Mucosa of rectum (tissue), 2 donors: ENCODE measurements around the gene CALD1.
A peak's percentile ranks its signal among the peaks of the same experiment; 100 is the strongest.

Experiments used
- H3K27ac ChIP-seq, 2 donors: one replicate each; pipeline ENCODE4 v1.7.0; 2013; ENCODE audit warnings: inconsistent platforms in 2 of 2, low read depth in 2 of 2, low read length in 2 of 2
- H3K27me3 ChIP-seq, 2 donors: one replicate each; pipeline ENCODE4 v1.7.0; 2013; ENCODE audit warnings: low read length in 2 of 2; ENCODE audit not compliant: control insufficient read depth in 2 of 2, insufficient read depth in 2 of 2
- H3K36me3 ChIP-seq, 2 donors: one replicate each; pipeline ENCODE4 v1.7.0; 2013; ENCODE audit warnings: low read length in 2 of 2; ENCODE audit not compliant: control insufficient read depth in 2 of 2, insufficient read depth in 2 of 2
- H3K4me1 ChIP-seq, 2 donors: one replicate each; pipeline ENCODE4 v1.7.0; 2013; ENCODE audit warnings: low read length in 2 of 2, mild to moderate bottlenecking in 1 of 2; ENCODE audit not compliant: control insufficient read depth in 2 of 2, insufficient read depth in 2 of 2
- H3K4me3 ChIP-seq, 2 donors: one replicate each; pipeline ENCODE4 v1.7.0; 2013; ENCODE audit warnings: low read length in 2 of 2
- H3K9ac ChIP-seq, 2 donors: one replicate each; pipeline ENCODE4 v1.7.0; 2013; ENCODE audit warnings: low read length in 2 of 2, low read depth in 1 of 2, mild to moderate bottlenecking in 1 of 2
- H3K9me3 ChIP-seq, 2 donors: one replicate each; pipeline ENCODE4 v1.7.0; 2013; ENCODE audit warnings: low read length in 2 of 2; ENCODE audit not compliant: control insufficient read depth in 2 of 2
- donor health status: healthy.
- donor health status: Normal muscosa, but diverticular disease.

The CALD1 gene

GRCh38 chr7:134778941-134779740 lies at the start of gene CALD1:
CALD1 (plus strand) TSS chr7:134779634; CDS start chr7:134867734, 88,100 bp downstream.
- Histone ChIP-seq H3K4me1 (peaks cover 0 to 6% of the 10 kb centered on the region in 2 donors), H3K27ac (peak within 1 kb of the TSS; percentile 75 to 78), H3K27me3 (no peaks in the 10 kb centered on the region), H3K9ac (peak within 1 kb of the TSS; percentile 63), H3K9me3 (no peaks in the 10 kb centered on the region), H3K36me3 (no peaks in the 10 kb centered on the region), H3K4me3 (peak within 1 kb of the TSS; percentile 59 to 77)

GRCh38 chr7:134729895-134730294 lies 49.5 kb upstream of the CALD1 start:
- H3K4me1 ChIP-seq = no peaks in the 10 kb centered on the region
- no peak overlapping the region for H3K4me3 ChIP-seq
- no peaks in the 10 kb centered on the region for H3K9me3 ChIP-seq
- H3K27me3 ChIP-seq = no peaks in the 10 kb centered on the region
- no peak overlapping the region for H3K9ac ChIP-seq
- peak overlapping the region; percentile 45 to 64 for H3K27ac ChIP-seq
- H3K36me3 ChIP-seq = no peaks in the 10 kb centered on the region

- no peaks in the 10 kb centered on the region for H3K36me3 ChIP-seq
- H3K4me3 ChIP-seq = no peak overlapping the region
- no peak overlapping the region for H3K9ac ChIP-seq
Observed at GRCh38 chr7:134730411-134730829, 49.0 kb upstream of the CALD1 start.

GRCh38 chr7:134731616-134732015 lies 47.8 kb upstream of the CALD1 start:
- Histone ChIP-seq H3K4me3 (no peak overlapping the region), H3K4me1 (no peaks in the 10 kb centered on the region), H3K9ac (no peak overlapping the region), H3K9me3 (no peaks in the 10 kb centered on the region), H3K27ac (peak overlapping the region in 1 of 2 donors; percentile 7), H3K27me3 (no peaks in the 10 kb centered on the region), H3K36me3 (no peaks in the 10 kb centered on the region)

More at GRCh38 chr7:134730411-134730829, 49.0 kb upstream of the CALD1 start:
- peak overlapping the region; percentile 69 to 75 for H3K27ac ChIP-seq
- H3K27me3 ChIP-seq = no peaks in the 10 kb centered on the region
- H3K4me1 ChIP-seq = no peaks in the 10 kb centered on the region
- H3K9me3 ChIP-seq = no peaks in the 10 kb centered on the region

- H3K4me3 ChIP-seq = no peak overlapping the region
- H3K27me3 ChIP-seq = no peaks in the 10 kb centered on the region
- no peaks in the 10 kb centered on the region for H3K4me1 ChIP-seq
- no peak overlapping the region for H3K27ac ChIP-seq
- H3K9me3 ChIP-seq = no peaks in the 10 kb centered on the region
- H3K36me3 ChIP-seq = no peaks in the 10 kb centered on the region
- no peak overlapping the region for H3K9ac ChIP-seq
Observed at GRCh38 chr7:134732728-134733127, 46.7 kb upstream of the CALD1 start.

- Histone ChIP-seq H3K9ac (no peak overlapping the region), H3K9me3 (no peaks in the 10 kb centered on the region), H3K4me3 (no peak overlapping the region), H3K36me3 (no peaks in the 10 kb centered on the region), H3K27me3 (no peaks in the 10 kb centered on the region), H3K4me1 (no peaks in the 10 kb centered on the region), H3K27ac (no peak overlapping the region)
Observed at GRCh38 chr7:134736381-134736780, 43.1 kb upstream of the CALD1 start.

- no peak overlapping the region for H3K9ac ChIP-seq
- no peak overlapping the region for H3K4me3 ChIP-seq
- no peaks in the 10 kb centered on the region for H3K36me3 ChIP-seq
- H3K27ac ChIP-seq = peak overlapping the region in 1 of 2 donors; percentile 0
- no peaks in the 10 kb centered on the region for H3K9me3 ChIP-seq
- no peaks in the 10 kb centered on the region for H3K27me3 ChIP-seq
- H3K4me1 ChIP-seq = peaks cover 0 to 3% of the 10 kb centered on the region in 2 donors
Observed at GRCh38 chr7:134737566-134738345, 41.7 kb upstream of the CALD1 start.

- Histone ChIP-seq H3K9ac (no peak overlapping the region), H3K27ac (no peak overlapping the region), H3K36me3 (no peaks in the 10 kb centered on the region), H3K27me3 (no peaks in the 10 kb centered on the region), H3K4me1 (peaks cover 0 to 3% of the 10 kb centered on the region in 2 donors), H3K9me3 (no peaks in the 10 kb centered on the region), H3K4me3 (no peak overlapping the region)
Observed at GRCh38 chr7:134739362-134739761, 40.1 kb upstream of the CALD1 start.

- no peak overlapping the region for H3K9ac ChIP-seq
- no peak overlapping the region for H3K4me3 ChIP-seq
- no peaks in the 10 kb centered on the region for H3K36me3 ChIP-seq
- no peaks in the 10 kb centered on the region for H3K9me3 ChIP-seq
- H3K27ac ChIP-seq = no peak overlapping the region
- no peaks in the 10 kb centered on the region for H3K27me3 ChIP-seq
- peaks cover 0 to 3% of the 10 kb centered on the region in 2 donors for H3K4me1 ChIP-seq
Observed at GRCh38 chr7:134740376-134740775, 39.1 kb upstream of the CALD1 start.
